ENCODE results near the gene VEGFA.

DNA sequence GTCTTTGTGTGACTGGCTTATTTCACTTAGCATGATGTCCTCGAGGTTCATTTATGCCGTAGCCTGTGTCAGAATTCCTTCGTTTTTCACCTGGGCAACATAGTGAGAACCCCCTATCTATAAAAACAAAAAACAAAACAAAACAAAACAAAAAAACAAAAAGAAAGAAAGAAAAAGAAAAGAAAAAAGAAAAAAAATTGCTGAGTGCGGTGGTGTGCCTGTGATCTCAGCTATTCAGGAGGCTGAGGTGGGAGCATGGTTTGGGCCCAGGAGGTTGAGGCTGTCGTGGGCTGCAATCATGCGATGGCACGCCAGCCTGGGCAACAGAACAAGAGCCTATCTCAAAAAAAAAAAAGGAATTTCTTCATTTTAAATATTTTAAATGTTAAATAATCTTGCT, 38.4 kb downstream of the VEGFA start:
- no peak for TF ChIP-seq EZH2phosphoT487 (IDR thresholded peaks at IDR 0.05; ENCODE audit: low read depth)
- TF ChIP-seq, protein P1, sequence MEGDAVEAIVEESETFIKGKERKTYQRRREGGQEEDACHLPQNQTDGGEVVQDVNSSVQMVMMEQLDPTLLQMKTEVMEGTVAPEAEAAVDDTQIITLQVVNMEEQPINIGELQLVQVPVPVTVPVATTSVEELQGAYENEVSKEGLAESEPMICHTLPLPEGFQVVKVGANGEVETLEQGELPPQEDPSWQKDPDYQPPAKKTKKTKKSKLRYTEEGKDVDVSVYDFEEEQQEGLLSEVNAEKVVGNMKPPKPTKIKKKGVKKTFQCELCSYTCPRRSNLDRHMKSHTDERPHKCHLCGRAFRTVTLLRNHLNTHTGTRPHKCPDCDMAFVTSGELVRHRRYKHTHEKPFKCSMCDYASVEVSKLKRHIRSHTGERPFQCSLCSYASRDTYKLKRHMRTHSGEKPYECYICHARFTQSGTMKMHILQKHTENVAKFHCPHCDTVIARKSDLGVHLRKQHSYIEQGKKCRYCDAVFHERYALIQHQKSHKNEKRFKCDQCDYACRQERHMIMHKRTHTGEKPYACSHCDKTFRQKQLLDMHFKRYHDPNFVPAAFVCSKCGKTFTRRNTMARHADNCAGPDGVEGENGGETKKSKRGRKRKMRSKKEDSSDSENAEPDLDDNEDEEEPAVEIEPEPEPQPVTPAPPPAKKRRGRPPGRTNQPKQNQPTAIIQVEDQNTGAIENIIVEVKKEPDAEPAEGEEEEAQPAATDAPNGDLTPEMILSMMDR (IDR thresholded peaks at IDR 0.05; ENCODE audit: low read depth, low read length) = no peak

Data from OCI-LY3 (cell line).